Trophoblast cell (in vitro differentiated cells and primary cell): ENCODE measurements around the gene SFXN5.

ENCODE experiments used
- DNase-seq, 2 donors: peaks; one replicate each; pipeline ENCODE4 v3.0.0-alpha.2; 2016
- H2AFZ ChIP-seq: 2 replicates; pipeline ENCODE4 v1.6.1; 2013; ENCODE audit warnings: low read length, moderate library complexity, mild to moderate bottlenecking; ENCODE audit not compliant: insufficient read depth, poor library complexity
- H2AK5ac ChIP-seq: 2 replicates; pipeline ENCODE4 v1.6.1; 2013; ENCODE audit warnings: mild to moderate bottlenecking, low read length
- H2BK120ac ChIP-seq: 2 replicates; pipeline ENCODE4 v1.6.1; 2013; ENCODE audit warnings: low read length, mild to moderate bottlenecking, moderate library complexity; ENCODE audit not compliant: insufficient read depth, poor library complexity
- H2BK12ac ChIP-seq: 2 replicates; pipeline ENCODE4 v1.6.1; 2013; ENCODE audit warnings: mild to moderate bottlenecking, low read length, moderate library complexity
- H2BK5ac ChIP-seq: 2 replicates; pipeline ENCODE4 v1.6.1; 2013; ENCODE audit warnings: low read length, low read depth, moderate library complexity, mild to moderate bottlenecking; ENCODE audit not compliant: poor library complexity
- H3K14ac ChIP-seq: 2 replicates; pipeline ENCODE4 v1.6.1; 2013; ENCODE audit warnings: mild to moderate bottlenecking, low read length
- H3K18ac ChIP-seq: 2 replicates; pipeline ENCODE4 v1.6.1; 2013; ENCODE audit warnings: mild to moderate bottlenecking, low read length
- H3K23ac ChIP-seq: 2 replicates; pipeline ENCODE4 v1.6.1; 2013; ENCODE audit warnings: low read length
- H3K27ac ChIP-seq: 2 replicates; pipeline ENCODE4 v1.5.1; 2013; ENCODE audit warnings: low read depth, mild to moderate bottlenecking, inconsistent platforms, low read length, moderate library complexity
- H3K27me3 ChIP-seq: 2 replicates; pipeline ENCODE4 v1.6.1; 2013; ENCODE audit warnings: inconsistent platforms, mild to moderate bottlenecking, low read length, moderate library complexity; ENCODE audit not compliant: insufficient read depth
- H3K36me3 ChIP-seq, 2 experiments: 1 replicate in 1 of 2; 2 replicates in 1 of 2; pipeline ENCODE4 v1.6.1; 2013; ENCODE audit warnings: low read length in 2 of 2, mild to moderate bottlenecking in 2 of 2, moderate library complexity in 1 of 2; ENCODE audit not compliant: insufficient read depth in 2 of 2, control insufficient read depth in 1 of 2
- H3K4ac ChIP-seq: 2 replicates; pipeline ENCODE4 v1.6.1; 2013; ENCODE audit warnings: low read depth, mild to moderate bottlenecking, low read length, moderate library complexity
- H3K4me1 ChIP-seq, 2 experiments: 1 replicate in 1 of 2; 2 replicates in 1 of 2; pipeline ENCODE4 v1.6.1; 2013; ENCODE audit warnings: low read length in 2 of 2, mild to moderate bottlenecking in 2 of 2, moderate library complexity in 1 of 2; ENCODE audit not compliant: insufficient read depth in 2 of 2, control insufficient read depth in 1 of 2
- H3K4me2 ChIP-seq: 2 replicates; pipeline ENCODE4 v1.6.1; 2013; ENCODE audit warnings: inconsistent platforms, mild to moderate bottlenecking, low read length, moderate library complexity
- H3K4me3 ChIP-seq: 2 replicates; pipeline ENCODE4 v1.5.1; 2013; ENCODE audit warnings: mild to moderate bottlenecking, low read depth, low read length, inconsistent platforms
- H3K79me1 ChIP-seq: one replicate; pipeline ENCODE4 v1.6.1; 2013; ENCODE audit warnings: low read length
- H3K79me2 ChIP-seq: 2 replicates; pipeline ENCODE4 v1.6.1; 2013; ENCODE audit warnings: low read length, mild to moderate bottlenecking; ENCODE audit not compliant: control insufficient read depth, insufficient read depth, poor library complexity
- H3K9ac ChIP-seq: 2 replicates; pipeline ENCODE4 v1.6.1; 2013; ENCODE audit warnings: mild to moderate bottlenecking, low read length
- H3K9me3 ChIP-seq: 2 replicates; pipeline ENCODE4 v1.6.1; 2013; ENCODE audit warnings: low read depth, mild to moderate bottlenecking, control low read depth, inconsistent platforms, low read length; ENCODE audit not compliant: insufficient read depth
- H4K12ac ChIP-seq: 2 replicates; pipeline ENCODE4 v1.6.1; 2013; ENCODE audit warnings: low read depth, mild to moderate bottlenecking, low read length, moderate library complexity
- H4K8ac ChIP-seq: 2 replicates; pipeline ENCODE4 v1.6.1; 2013; ENCODE audit warnings: low read depth, mild to moderate bottlenecking, low read length, moderate library complexity
- H4K91ac ChIP-seq: one replicate; pipeline ENCODE4 v1.6.1; 2013; ENCODE audit warnings: low read depth, mild to moderate bottlenecking, low read length, moderate library complexity
- WGBS: extraction: QIAGEN DNeasy Blood & Tissue Kit; methylation state at CpG from one replicate; pipeline ENCODE4 v1.1.7; 2013; ENCODE audit warnings: missing lambda C conversion rate; ENCODE audit not compliant: insufficient read length, insufficient coverage; ENCODE audit errors: extremely low coverage; 5-methylcytosine and 5-hydroxymethylcytosine counted together

SFXN5 gene

DNA sequence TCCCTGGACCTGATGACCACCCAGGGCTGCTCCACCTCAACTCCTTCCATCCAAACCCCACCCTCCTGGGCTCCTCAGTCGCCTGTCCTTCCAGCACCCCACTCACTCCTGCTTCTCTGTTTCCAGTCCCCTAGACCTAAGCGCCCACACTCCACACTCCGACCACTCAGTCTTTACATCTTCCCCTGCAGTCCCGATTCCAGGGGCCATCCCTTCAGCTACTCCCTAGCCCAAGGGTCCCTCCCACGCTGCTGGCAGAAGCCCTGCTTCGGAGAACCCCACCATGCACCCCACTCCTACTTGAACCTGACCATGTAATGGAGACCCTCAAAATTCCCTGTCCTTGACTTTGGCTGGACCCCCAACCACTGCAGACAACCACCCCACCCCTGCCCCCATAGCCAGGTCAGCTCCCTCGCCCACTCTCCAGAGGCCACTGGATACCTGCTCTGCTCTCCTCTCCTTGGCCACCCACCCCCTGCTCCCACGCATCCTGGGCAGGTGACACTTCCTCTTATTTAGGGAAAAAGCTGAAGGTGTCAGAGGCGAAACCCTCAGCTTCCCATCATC, 126.0 kb downstream of the SFXN5 start:
- Histone ChIP-seq H2AFZ (no peak overlapping the region), H3K9me3 (peaks cover 2% of the 10 kb centered on the region), H3K18ac (no peak overlapping the region), H4K12ac (no peak overlapping the region), H3K4me1 (peaks cover 1 to 2% of the 10 kb centered on the region in 2 experiments), H3K14ac (no peak overlapping the region), H2BK120ac (no peak overlapping the region), H3K4me3 (no peak overlapping the region), H2BK5ac (no peak overlapping the region), H3K4ac (no peak overlapping the region), H2BK12ac (no peak overlapping the region), H4K91ac (no peak overlapping the region), H3K79me1 (no peaks in the 10 kb centered on the region), H3K27me3 (no peaks in the 10 kb centered on the region), H3K9ac (no peak overlapping the region), H4K8ac (no peak overlapping the region), H3K27ac (no peak overlapping the region), H3K36me3 (peaks cover 0 to 2% of the 10 kb centered on the region in 2 experiments), H3K79me2 (no peaks in the 10 kb centered on the region), H2AK5ac (no peak overlapping the region), H3K4me2 (no peak overlapping the region), H3K23ac (no peak overlapping the region)
- no CpG with 5 or more reads among the region's 9 CpGs for whole genome bisulfite sequencing
- DNase-seq: no peak

GRCh38 chr2:72944804-72945449, 126.6 kb downstream of the SFXN5 start:
- Histone ChIP-seq H2AK5ac (no peak overlapping the region), H3K14ac (no peak overlapping the region), H2BK120ac (no peak overlapping the region), H3K27ac (no peak overlapping the region), H4K8ac (no peak overlapping the region), H2BK5ac (no peak overlapping the region), H2BK12ac (no peak overlapping the region), H3K23ac (no peak overlapping the region), H3K36me3 (peaks cover 0 to 2% of the 10 kb centered on the region in 2 experiments), H3K9ac (no peak overlapping the region), H2AFZ (no peak overlapping the region), H3K9me3 (peaks cover 2% of the 10 kb centered on the region), H3K27me3 (no peaks in the 10 kb centered on the region), H3K4ac (no peak overlapping the region), H4K91ac (no peak overlapping the region), H3K4me3 (no peak overlapping the region), H4K12ac (no peak overlapping the region), H3K4me1 (peaks cover 4% of the 10 kb centered on the region in 2 experiments), H3K79me2 (no peaks in the 10 kb centered on the region), H3K4me2 (no peak overlapping the region), H3K18ac (no peak overlapping the region), H3K79me1 (no peaks in the 10 kb centered on the region)
- no CpG with 5 or more reads among the region's 16 CpGs for WGBS
- no peak for DNase-seq

DNA sequence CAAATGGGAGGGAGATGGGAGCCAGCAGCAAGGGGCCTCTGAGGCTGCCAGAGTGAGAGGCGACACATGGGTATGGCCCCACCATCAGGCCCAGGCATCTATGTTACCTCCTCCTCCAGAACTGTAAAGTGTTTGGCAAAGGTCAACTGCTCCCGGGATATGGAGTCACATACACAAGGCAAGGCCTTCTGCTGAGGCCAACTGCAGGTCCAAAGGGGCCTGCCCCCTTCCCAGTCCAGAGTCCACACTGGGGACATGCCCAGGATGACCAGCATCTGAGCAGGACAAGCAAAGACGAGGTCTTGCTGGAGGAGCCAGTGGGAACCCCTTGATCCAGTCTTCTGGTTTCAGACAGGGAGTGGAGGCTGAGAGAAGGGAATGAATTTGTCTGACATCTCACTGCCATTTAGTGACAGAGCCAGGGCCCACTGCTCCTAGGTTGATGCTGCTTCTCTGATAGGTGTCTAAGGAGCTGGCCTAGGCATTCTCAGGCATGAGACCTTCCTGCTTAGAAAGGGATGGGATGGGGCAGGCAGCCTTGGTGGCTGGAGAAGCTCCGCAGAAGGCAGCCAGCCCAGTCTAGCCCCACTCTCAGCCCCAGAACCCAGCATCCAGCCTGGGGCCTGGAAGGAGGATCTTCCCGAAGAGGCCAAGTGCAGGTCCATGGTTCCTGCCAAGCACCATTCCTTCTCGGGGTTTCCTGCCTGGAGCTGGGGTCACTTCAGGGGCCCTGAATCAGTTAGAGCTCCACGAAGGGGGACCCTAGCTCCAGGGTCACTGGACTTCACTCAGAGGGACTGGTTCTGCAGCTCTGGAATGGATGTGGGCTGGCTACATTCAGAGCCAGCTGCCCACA, 127.7 kb downstream of the SFXN5 start:
- Histone ChIP-seq H2BK5ac (no peak overlapping the region), H3K23ac (no peak overlapping the region), H2AK5ac (no peak overlapping the region), H2BK120ac (no peak overlapping the region), H4K91ac (no peak overlapping the region), H4K12ac (no peak overlapping the region), H3K4me1 (peaks cover 4% of the 10 kb centered on the region in 2 experiments), H3K79me1 (no peaks in the 10 kb centered on the region), H3K14ac (no peak overlapping the region), H3K36me3 (peaks cover 0 to 2% of the 10 kb centered on the region in 2 experiments), H3K27ac (no peak overlapping the region), H2BK12ac (no peak overlapping the region), H2AFZ (no peak overlapping the region), H3K27me3 (no peaks in the 10 kb centered on the region), H3K9ac (no peak overlapping the region), H3K79me2 (no peaks in the 10 kb centered on the region), H3K18ac (no peak overlapping the region), H3K9me3 (peaks cover 2% of the 10 kb centered on the region), H3K4ac (no peak overlapping the region), H3K4me2 (no peak overlapping the region), H4K8ac (no peak overlapping the region), H3K4me3 (no peak overlapping the region)
- no CpG with 5 or more reads among the region's 7 CpGs for whole genome bisulfite sequencing
- no peak for DNase-seq

GRCh38 chr2:72942881-72943418, 128.6 kb downstream of the SFXN5 start:
- no peak overlapping the region for H4K91ac ChIP-seq
- H3K4ac ChIP-seq: no peak overlapping the region
- H3K4me2 ChIP-seq: no peak overlapping the region
- H4K12ac ChIP-seq: no peak overlapping the region
- peaks cover 0 to 2% of the 10 kb centered on the region in 2 experiments for H3K36me3 ChIP-seq
- H3K4me1 ChIP-seq: peaks cover 4% of the 10 kb centered on the region in 2 experiments
- no peaks in the 10 kb centered on the region for H3K79me1 ChIP-seq
- no peak overlapping the region for H2AFZ ChIP-seq
- no peak overlapping the region for H3K27ac ChIP-seq
- H3K23ac ChIP-seq: no peak overlapping the region
- no peak overlapping the region for H3K4me3 ChIP-seq
- H2BK5ac ChIP-seq: no peak overlapping the region
- no peak for DNase-seq
- no peak overlapping the region for H2AK5ac ChIP-seq
- peaks cover 2% of the 10 kb centered on the region for H3K9me3 ChIP-seq
- H3K14ac ChIP-seq: no peak overlapping the region
- H4K8ac ChIP-seq: no peak overlapping the region
- no peak overlapping the region for H3K9ac ChIP-seq
- no peaks in the 10 kb centered on the region for H3K79me2 ChIP-seq
- WGBS: no CpG with 5 or more reads among the region's 8 CpGs
- H2BK12ac ChIP-seq: no peak overlapping the region
- no peaks in the 10 kb centered on the region for H3K27me3 ChIP-seq
- no peak overlapping the region for H3K18ac ChIP-seq
- no peak overlapping the region for H2BK120ac ChIP-seq
